Endodermal cell (in vitro differentiated cells): ENCODE results near the gene KIF6. TPM values are rescaled to one million over a fixed set of nuclear protein-coding genes. Genes with fewer than 3 reads are reported as not detected.

Source experiments
- DNase-seq: peaks from one replicate; pipeline ENCODE4 v3.0.0-alpha.2; 2017
- H3K27ac ChIP-seq: 2 replicates; pipeline ENCODE4 v1.5.1; 2013; ENCODE audit warnings: mild to moderate bottlenecking, low read depth, low read length, moderate library complexity
- H3K27me3 ChIP-seq: 2 replicates; pipeline ENCODE4 v1.6.1; 2013; ENCODE audit warnings: mild to moderate bottlenecking, low read length, moderate library complexity; ENCODE audit not compliant: insufficient read depth, control insufficient read depth, poor library complexity, severe bottlenecking
- H3K36me3 ChIP-seq: 2 replicates; pipeline ENCODE4 v1.7.0; 2013; ENCODE audit warnings: mild to moderate bottlenecking, low read length, moderate library complexity; ENCODE audit not compliant: control insufficient read depth, insufficient read depth
- H3K4me1 ChIP-seq: one replicate; pipeline ENCODE4 v1.7.0; 2013; ENCODE audit warnings: low read length; ENCODE audit not compliant: control insufficient read depth, insufficient read depth
- H3K4me3 ChIP-seq: 2 replicates; pipeline ENCODE4 v1.5.1; 2013; ENCODE audit warnings: mild to moderate bottlenecking, low read length, moderate library complexity
- H3K9ac ChIP-seq: 2 replicates; pipeline ENCODE4 v1.6.1; 2013; ENCODE audit warnings: mild to moderate bottlenecking, low read length, moderate library complexity; ENCODE audit not compliant: poor library complexity, severe bottlenecking; ENCODE audit errors: extremely low read depth
- H3K9me3 ChIP-seq: 2 replicates; pipeline ENCODE4 v1.6.1; 2013; ENCODE audit warnings: mild to moderate bottlenecking, low read length, moderate library complexity; ENCODE audit not compliant: control insufficient read depth
- H3K27ac Mint-ChIP-seq: 2 replicates; pipeline ENCODE4 v1.8.0; 2020; ENCODE audit warnings: mixed read lengths
- H3K27me3 Mint-ChIP-seq: 2 replicates; pipeline ENCODE4 v1.8.0; 2021; ENCODE audit warnings: mild to moderate bottlenecking, mixed read lengths; ENCODE audit not compliant: insufficient read depth
- H3K36me3 Mint-ChIP-seq: 2 replicates; pipeline ENCODE4 v1.8.0; 2020; ENCODE audit warnings: low read depth, mixed read lengths
- H3K4me1 Mint-ChIP-seq: 2 replicates; pipeline ENCODE4 v1.8.0; 2020; ENCODE audit warnings: mixed read lengths
- H3K4me3 Mint-ChIP-seq: 2 replicates; pipeline ENCODE4 v1.8.0; 2020; ENCODE audit warnings: mild to moderate bottlenecking, moderate library complexity, mixed read lengths
- H3K9me3 Mint-ChIP-seq: 2 replicates; pipeline ENCODE4 v1.8.0; 2020; ENCODE audit warnings: mild to moderate bottlenecking, mixed read lengths
- WGBS, 2 experiments: methylation state at CpG; one replicate each; pipeline versions ENCODE4 v1.1.5 to v1.1.7; 2013; ENCODE audit warnings: missing lambda C conversion rate in 2 of 2, mixed read lengths in 1 of 2; ENCODE audit not compliant: insufficient coverage in 1 of 2, insufficient read length in 1 of 2; 5-methylcytosine and 5-hydroxymethylcytosine counted together
- total RNA-seq, 2 donors: library from RNA; stranded (reverse); fragmentation: NEBNext Ultra II Directional in 1 of 2; extraction: Animal tissue kit (Norgen Biotek cat#: 25700) in 1 of 2; gene quantifications; 2 replicates in 1 of 2; 3 replicates in 1 of 2; pipeline ENCODE4 v1.2.1, GENCODE V29; 2021
- TF ChIP-seq, protein P1 (sequence below): fragments of 200-600 bp; sonication (generic); conservative IDR thresholded peaks from 2 replicates; pipeline ENCODE4 v1.5.0; 2021; ENCODE audit warnings: antibody characterized with exemption, mild to moderate bottlenecking

KIF6 gene
- total RNA-seq, 2 donors from 2014 or later = 0.62 to 1.1 TPM

DNA sequence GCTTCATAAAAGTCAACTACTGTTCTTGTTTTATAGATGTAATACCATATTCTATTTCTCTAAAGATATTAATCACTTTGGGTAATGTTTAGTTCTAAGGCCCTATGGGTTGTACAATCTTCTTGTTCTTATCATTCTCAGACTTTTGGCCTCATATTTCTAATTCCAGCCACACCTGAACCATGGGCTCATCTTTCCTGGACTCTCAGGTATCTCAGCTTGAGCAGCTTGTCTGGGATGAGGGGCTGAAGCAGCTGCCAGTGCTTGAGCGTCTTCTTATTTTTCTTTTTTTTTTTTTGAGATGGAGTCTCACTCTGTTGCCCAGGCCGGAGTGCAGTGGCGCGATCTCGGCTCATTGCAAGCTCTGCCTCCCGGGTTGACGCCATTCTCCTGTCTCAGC is 150.2 kb downstream of the KIF6 start:
- Mint-ChIP-seq H3K36me3 (no peaks in the 10 kb centered on the region), H3K27ac (no peak overlapping the region), H3K4me3 (no peak overlapping the region), H3K9me3 (no peaks in the 10 kb centered on the region), H3K4me1 (no peaks in the 10 kb centered on the region), H3K27me3 (no peaks in the 10 kb centered on the region)
- 93% methylated on average over 7 of the region's 7 CpGs; no CpG with 5 or more reads in 1 of the 2 experiments for WGBS, 2 experiments
- Histone ChIP-seq H3K9me3 (no peaks in the 10 kb centered on the region), H3K36me3 (no peaks in the 10 kb centered on the region), H3K4me1 (no peaks in the 10 kb centered on the region), H3K27ac (no peak overlapping the region), H3K27me3 (no peaks in the 10 kb centered on the region), H3K9ac (no peak overlapping the region), H3K4me3 (no peak overlapping the region)
- TF ChIP-seq, protein P1, sequence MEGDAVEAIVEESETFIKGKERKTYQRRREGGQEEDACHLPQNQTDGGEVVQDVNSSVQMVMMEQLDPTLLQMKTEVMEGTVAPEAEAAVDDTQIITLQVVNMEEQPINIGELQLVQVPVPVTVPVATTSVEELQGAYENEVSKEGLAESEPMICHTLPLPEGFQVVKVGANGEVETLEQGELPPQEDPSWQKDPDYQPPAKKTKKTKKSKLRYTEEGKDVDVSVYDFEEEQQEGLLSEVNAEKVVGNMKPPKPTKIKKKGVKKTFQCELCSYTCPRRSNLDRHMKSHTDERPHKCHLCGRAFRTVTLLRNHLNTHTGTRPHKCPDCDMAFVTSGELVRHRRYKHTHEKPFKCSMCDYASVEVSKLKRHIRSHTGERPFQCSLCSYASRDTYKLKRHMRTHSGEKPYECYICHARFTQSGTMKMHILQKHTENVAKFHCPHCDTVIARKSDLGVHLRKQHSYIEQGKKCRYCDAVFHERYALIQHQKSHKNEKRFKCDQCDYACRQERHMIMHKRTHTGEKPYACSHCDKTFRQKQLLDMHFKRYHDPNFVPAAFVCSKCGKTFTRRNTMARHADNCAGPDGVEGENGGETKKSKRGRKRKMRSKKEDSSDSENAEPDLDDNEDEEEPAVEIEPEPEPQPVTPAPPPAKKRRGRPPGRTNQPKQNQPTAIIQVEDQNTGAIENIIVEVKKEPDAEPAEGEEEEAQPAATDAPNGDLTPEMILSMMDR = no peak
- no peak for DNase-seq

DNA sequence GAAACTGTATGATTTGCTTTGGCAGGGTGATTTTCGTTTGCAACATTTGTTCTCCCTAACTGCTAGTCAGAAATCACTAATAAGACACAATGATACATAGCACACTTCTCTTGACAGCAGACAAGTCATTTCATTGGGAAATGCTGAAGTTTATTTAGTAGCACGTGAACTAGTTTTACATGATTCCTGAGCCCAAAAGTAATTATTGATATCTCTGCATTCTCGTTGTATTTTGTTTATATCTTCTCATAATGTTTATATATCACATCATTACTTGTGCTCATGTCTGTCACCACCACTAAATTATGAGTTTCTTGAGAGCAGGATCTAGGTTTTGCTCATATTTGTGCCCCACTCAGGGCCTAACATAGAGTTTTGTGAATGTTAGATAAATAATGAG is 151.7 kb downstream of the KIF6 start:
- Histone ChIP-seq H3K27ac (no peak overlapping the region), H3K27me3 (no peaks in the 10 kb centered on the region), H3K9me3 (no peaks in the 10 kb centered on the region), H3K4me1 (no peaks in the 10 kb centered on the region), H3K9ac (no peak overlapping the region), H3K36me3 (no peaks in the 10 kb centered on the region), H3K4me3 (no peak overlapping the region)
- Mint-ChIP-seq H3K27ac (no peak overlapping the region), H3K4me3 (no peak overlapping the region), H3K4me1 (no peaks in the 10 kb centered on the region), H3K27me3 (no peaks in the 10 kb centered on the region), H3K36me3 (no peaks in the 10 kb centered on the region), H3K9me3 (no peaks in the 10 kb centered on the region)
- no peak for DNase-seq
- 80 to 90% methylated on average over 1 to 2 of the region's 3 CpGs for WGBS, 2 experiments
- TF ChIP-seq, protein P1 = no peak

DNA sequence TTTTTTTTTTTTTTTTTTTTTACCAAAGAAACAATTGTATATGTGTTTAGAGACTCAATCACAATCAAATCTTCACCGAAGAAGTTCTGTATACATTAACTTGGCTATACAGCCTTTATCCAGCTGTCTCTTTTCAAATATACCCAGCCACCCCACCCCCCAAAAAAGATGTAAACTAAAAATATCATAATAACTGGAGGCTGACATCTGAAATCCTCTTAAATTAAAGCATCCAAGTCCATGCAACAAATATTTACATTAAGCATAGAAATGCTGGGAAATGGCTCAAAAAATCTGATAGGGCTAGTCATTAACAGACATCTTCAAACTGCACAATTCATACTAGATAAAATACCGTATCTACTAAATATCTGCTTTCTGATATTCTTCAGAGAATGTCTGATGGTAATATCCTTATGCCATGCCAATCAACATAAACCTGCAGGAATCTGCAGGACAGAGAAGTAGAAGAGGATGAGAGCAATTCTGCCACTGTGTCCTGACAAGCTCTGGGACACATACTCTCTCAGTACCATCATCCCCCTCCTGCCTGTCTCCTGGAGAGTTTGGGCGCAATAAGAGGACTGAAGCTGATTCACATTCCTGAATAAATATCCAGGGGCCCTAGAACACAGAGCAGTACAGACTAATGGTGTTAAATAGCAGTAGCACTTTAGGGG is 152.4 kb downstream of the KIF6 start:
- Mint-ChIP-seq H3K9me3 (no peaks in the 10 kb centered on the region), H3K27ac (no peak overlapping the region), H3K4me1 (no peaks in the 10 kb centered on the region), H3K36me3 (no peaks in the 10 kb centered on the region), H3K4me3 (no peak overlapping the region), H3K27me3 (no peaks in the 10 kb centered on the region)
- TF ChIP-seq, protein P1 = no peak
- Histone ChIP-seq H3K9ac (no peak overlapping the region), H3K27me3 (no peaks in the 10 kb centered on the region), H3K36me3 (no peaks in the 10 kb centered on the region), H3K4me3 (no peak overlapping the region), H3K9me3 (no peaks in the 10 kb centered on the region), H3K27ac (no peak overlapping the region), H3K4me1 (no peaks in the 10 kb centered on the region)
- DNase-seq = no peak
- 90 to 100% methylated on average over 1 to 3 of the region's 3 CpGs for WGBS, 2 experiments
